Measurements from ENCODE around the gene PKP4. TPM values are rescaled to one million over a fixed set of nuclear protein-coding genes. Genes with fewer than 3 reads are reported as not detected.
A peak's percentile ranks its signal among the peaks of the same experiment; 100 is the strongest.

PKP4 gene
- total RNA-seq, 3 donors from 2014 or later: 41.6 to 59.1 (median 51.1) TPM

DNA sequence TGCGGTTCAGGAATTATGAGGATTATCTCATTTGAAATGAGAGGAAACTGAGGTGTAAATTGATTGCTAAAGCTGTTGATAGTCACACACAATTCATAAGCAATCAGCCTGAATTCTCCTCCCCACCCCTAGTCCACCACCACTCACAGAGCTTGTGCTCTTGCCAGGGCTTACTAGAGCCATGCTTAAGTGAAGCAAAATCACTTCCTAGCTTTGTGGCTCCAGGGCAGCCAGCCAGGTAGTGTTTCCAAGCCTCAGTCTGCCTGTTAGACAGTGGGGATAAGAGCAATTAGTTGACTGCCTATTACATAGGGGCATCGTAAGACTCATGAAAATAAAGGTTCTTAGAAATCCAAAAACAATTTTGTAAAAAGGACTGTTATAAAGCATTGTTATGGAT, 87.2 kb downstream of the PKP4 start:
- TF ChIP-seq, protein P1, sequence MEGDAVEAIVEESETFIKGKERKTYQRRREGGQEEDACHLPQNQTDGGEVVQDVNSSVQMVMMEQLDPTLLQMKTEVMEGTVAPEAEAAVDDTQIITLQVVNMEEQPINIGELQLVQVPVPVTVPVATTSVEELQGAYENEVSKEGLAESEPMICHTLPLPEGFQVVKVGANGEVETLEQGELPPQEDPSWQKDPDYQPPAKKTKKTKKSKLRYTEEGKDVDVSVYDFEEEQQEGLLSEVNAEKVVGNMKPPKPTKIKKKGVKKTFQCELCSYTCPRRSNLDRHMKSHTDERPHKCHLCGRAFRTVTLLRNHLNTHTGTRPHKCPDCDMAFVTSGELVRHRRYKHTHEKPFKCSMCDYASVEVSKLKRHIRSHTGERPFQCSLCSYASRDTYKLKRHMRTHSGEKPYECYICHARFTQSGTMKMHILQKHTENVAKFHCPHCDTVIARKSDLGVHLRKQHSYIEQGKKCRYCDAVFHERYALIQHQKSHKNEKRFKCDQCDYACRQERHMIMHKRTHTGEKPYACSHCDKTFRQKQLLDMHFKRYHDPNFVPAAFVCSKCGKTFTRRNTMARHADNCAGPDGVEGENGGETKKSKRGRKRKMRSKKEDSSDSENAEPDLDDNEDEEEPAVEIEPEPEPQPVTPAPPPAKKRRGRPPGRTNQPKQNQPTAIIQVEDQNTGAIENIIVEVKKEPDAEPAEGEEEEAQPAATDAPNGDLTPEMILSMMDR (IDR thresholded peaks at IDR 0.05): no peak
- ATAC-seq (no peak), DNase-seq (no peak)
- H3K4me3 ChIP-seq: no peak overlapping the region
- no peaks in the 10 kb centered on the region for H3K36me3 ChIP-seq (ENCODE audit: low read depth)
- no peaks in the 10 kb centered on the region for H3K9me3 ChIP-seq
- H3K4me1 ChIP-seq (ENCODE audit: low read depth): peaks cover 9% of the 10 kb centered on the region
- intact Hi-C loops (cut with DNase I, micrococcal nuclease): no loop called here

DNA sequence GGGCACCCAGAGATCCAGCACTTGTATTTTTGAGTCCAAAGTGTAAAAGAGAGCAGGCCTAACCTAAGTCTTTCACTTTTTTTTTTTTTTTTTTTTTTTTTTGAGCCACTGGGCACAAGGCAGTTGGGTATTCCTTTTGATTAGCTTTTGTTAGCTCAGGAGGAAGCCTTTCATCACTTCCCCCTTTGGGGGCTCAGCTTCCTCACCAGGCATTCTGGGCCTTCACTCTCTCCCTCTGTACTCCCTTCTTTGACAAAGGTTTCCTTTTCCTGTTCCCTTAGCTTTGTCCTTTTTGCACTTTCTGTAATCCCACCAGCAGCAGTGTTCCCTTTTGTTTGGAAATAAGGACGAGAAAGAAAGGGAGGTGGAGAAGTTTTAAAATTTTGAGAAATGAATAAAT, 88.2 kb downstream of the PKP4 start:
- intact Hi-C loops (cut with DNase I, micrococcal nuclease): no loop called here
- no peak overlapping the region for H3K4me3 ChIP-seq
- DNase-seq: no peak
- H3K4me1 ChIP-seq (ENCODE audit: low read depth): peaks cover under 1% of the 10 kb centered on the region
- H3K36me3 ChIP-seq (ENCODE audit: low read depth): no peaks in the 10 kb centered on the region
- TF ChIP-seq, protein P1 (IDR thresholded peaks at IDR 0.05): no peak
- H3K9me3 ChIP-seq: no peaks in the 10 kb centered on the region
- ATAC-seq: no peak

DNA sequence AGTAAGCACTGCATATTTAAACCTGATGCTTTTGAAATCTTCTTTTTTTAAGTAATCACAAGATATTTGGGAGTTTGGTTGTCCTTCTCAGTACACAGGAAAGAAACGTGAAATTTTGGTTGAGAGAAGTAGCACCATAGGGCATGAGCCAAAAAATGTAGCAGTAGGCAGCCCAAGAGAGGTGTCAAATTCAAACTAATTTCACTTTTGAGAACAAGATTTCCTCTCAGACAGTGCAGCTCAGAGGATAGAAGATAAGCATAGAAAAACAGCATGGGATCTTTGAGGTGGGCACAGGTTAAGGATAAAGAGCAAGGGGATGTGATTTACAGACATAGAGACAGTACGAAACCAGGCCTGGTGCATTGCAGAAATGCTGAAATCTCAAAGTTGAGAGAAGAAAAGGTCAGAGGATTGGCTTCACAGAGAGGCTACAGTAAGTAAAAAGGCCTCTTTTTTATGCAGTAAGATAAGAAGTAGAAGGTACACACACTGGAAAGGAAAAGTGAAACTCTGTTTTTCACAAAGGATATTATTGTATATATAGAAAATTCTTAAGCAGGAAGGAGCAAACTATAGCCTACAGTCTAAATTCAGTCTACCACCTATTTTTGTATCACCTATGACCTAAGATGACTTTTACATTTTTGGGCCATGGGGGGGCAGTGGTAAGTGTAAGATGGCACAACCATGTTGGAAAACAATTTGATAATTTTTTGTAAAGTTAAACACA, 89.8 kb downstream of the PKP4 start:
- Histone ChIP-seq H3K4me1 (ENCODE audit: low read depth) (no peaks in the 10 kb centered on the region), H3K4me3 (no peak overlapping the region), H3K9me3 (no peaks in the 10 kb centered on the region), H3K36me3 (ENCODE audit: low read depth) (no peaks in the 10 kb centered on the region)
- TF ChIP-seq, protein P1 (IDR thresholded peaks at IDR 0.05): no peak
- DNase-seq (no peak), ATAC-seq (peak; percentile 19)
- intact Hi-C loops (cut with DNase I, micrococcal nuclease): no loop called here

DNA sequence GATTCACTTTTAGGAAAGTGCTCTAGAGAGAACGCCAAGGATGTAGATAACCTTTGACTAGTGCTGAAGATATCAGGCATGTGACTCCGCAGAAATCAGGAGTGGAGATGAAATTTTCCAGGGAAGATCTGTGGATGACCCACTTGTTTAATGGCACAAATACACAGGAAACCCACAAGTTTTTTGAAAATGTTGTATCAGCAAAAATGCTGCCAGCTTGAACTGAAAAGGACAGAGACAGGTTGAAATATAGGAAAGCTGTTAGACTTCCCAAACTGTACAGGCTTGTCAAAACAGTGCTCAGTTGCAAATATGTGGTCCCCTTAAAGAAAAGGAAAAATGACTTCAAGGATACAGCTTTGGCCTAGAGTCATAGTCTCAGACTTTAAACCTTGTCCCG, 96.5 kb downstream of the PKP4 start:
- intact Hi-C loops (cut with DNase I, micrococcal nuclease): no loop called here
- DNase-seq (no peak), ATAC-seq (no peak)
- no peaks in the 10 kb centered on the region for H3K4me1 ChIP-seq (ENCODE audit: low read depth)
- TF ChIP-seq, protein P1 (IDR thresholded peaks at IDR 0.05): no peak
- no peaks in the 10 kb centered on the region for H3K36me3 ChIP-seq (ENCODE audit: low read depth)
- H3K4me3 ChIP-seq: no peak overlapping the region
- no peaks in the 10 kb centered on the region for H3K9me3 ChIP-seq

DNA sequence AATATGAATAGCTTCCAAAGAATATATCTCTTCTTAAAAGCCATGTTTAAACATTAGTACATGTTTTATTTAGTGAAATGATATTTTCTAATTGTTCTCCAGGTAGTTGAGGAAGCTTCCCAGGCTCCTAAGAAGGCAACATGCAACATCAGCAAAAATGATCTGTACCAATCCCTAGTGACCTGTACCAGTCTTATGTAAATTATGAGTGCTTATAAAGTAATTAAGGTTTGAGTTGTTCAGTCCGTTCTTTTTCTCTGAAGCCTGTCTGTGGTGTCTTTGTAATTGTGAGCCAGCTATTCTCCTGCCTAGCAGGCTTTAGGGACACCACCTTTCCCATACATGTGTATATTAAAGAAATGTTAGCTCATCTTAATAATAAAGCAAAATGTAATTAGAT, 98.2 kb downstream of the PKP4 start:
- no peak for DNase-seq
- no peak for ATAC-seq
- TF ChIP-seq, protein P1 (IDR thresholded peaks at IDR 0.05): no peak
- no peaks in the 10 kb centered on the region for H3K36me3 ChIP-seq (ENCODE audit: low read depth)
- intact Hi-C loops (cut with DNase I, micrococcal nuclease): no loop called here
- H3K4me1 ChIP-seq (ENCODE audit: low read depth): no peaks in the 10 kb centered on the region
- no peak overlapping the region for H3K4me3 ChIP-seq
- no peaks in the 10 kb centered on the region for H3K9me3 ChIP-seq

All from mucosa of descending colon (tissue), 3 donors.